Common myeloid progenitor, CD34-positive (primary cell): ENCODE measurements around the gene AP2S1.
A peak's percentile ranks its signal among the peaks of the same experiment; 100 is the strongest.
"Not testable (repeated sequence)": the region's sequence is repeated elsewhere in the genome, so short reads cannot be mapped to it uniquely, and the experiment has no call there.

Experiments used
- CTCF ChIA-PET: fragments of 350-600 bp; sonication (Branson Sonifier 250); formaldehyde crosslinking; loops from one replicate; lab custom pipeline; 2021; ENCODE audit warnings: antibody characterized with exemption; lab: Charles Lee
- POLR2A ChIA-PET: fragments of 350-600 bp; sonication (Branson Sonifier 250); formaldehyde crosslinking; loops from one replicate; lab custom pipeline; 2021; ENCODE audit warnings: antibody characterized with exemption; lab: Charles Lee
- DNase-seq, 3 donors: peaks; one replicate each; pipeline versions ENCODE4 v3.0.0 to v3.0.0-alpha.2; 2013
- H3K27ac ChIP-seq, 2 experiments: 1 replicate in 1 of 2; 2 replicates in 1 of 2; pipeline ENCODE4 v1.7.0; 2013; ENCODE audit warnings: inconsistent platforms in 2 of 2, low read length in 2 of 2, mild to moderate bottlenecking in 2 of 2, low read depth in 1 of 2, moderate library complexity in 1 of 2; ENCODE audit not compliant: severe bottlenecking in 2 of 2, insufficient read depth in 1 of 2, poor library complexity in 1 of 2
- H3K27me3 ChIP-seq, 5 experiments: replicated peaks in 2 of 5; 1 replicate in 3 of 5; 2 replicates in 2 of 5; pipeline versions ENCODE4 v1.6.1 to v1.7.0; 2013; ENCODE audit warnings: low read length in 4 of 5, mild to moderate bottlenecking in 2 of 5, moderate library complexity in 2 of 5, inconsistent platforms in 1 of 5; ENCODE audit not compliant: insufficient read depth in 5 of 5, control insufficient read depth in 4 of 5
- H3K36me3 ChIP-seq, 4 experiments: 1 replicate in 2 of 4; 2 replicates in 2 of 4; pipeline versions ENCODE4 v1.6.1 to v1.7.0; 2013; ENCODE audit warnings: low read length in 3 of 4, control low read depth in 1 of 4, mild to moderate bottlenecking in 1 of 4; ENCODE audit not compliant: control insufficient read depth in 4 of 4, insufficient read depth in 4 of 4
- H3K4me1 ChIP-seq, 4 experiments: 1 replicate in 3 of 4; 2 replicates in 1 of 4; pipeline versions ENCODE4 v1.6.1 to v1.7.1; 2013; ENCODE audit warnings: low read length in 3 of 4, mild to moderate bottlenecking in 3 of 4, control low read depth in 1 of 4, inconsistent platforms in 1 of 4, moderate library complexity in 1 of 4; ENCODE audit not compliant: control insufficient read depth in 4 of 4, insufficient read depth in 4 of 4; ENCODE audit errors: control extremely low read depth in 1 of 4
- H3K4me3 ChIP-seq, 7 experiments: 1 replicate in 4 of 7; 2 replicates in 3 of 7; pipeline versions ENCODE4 v1.5.1 to v1.7.0; 2013; ENCODE audit warnings: mild to moderate bottlenecking in 7 of 7, low read length in 6 of 7, moderate library complexity in 6 of 7, inconsistent platforms in 2 of 7, low read depth in 2 of 7, control low read depth in 1 of 7; ENCODE audit not compliant: insufficient read depth in 4 of 7, control insufficient read depth in 1 of 7; ENCODE audit errors: extremely low read depth in 1 of 7
- H3K9me3 ChIP-seq, 5 experiments: 1 replicate in 4 of 5; 2 replicates in 1 of 5; pipeline versions ENCODE4 v1.6.1 to v1.7.1; 2013; ENCODE audit warnings: low read length in 4 of 5, mild to moderate bottlenecking in 2 of 5, inconsistent platforms in 1 of 5, low read depth in 1 of 5, moderate library complexity in 1 of 5; ENCODE audit not compliant: control insufficient read depth in 4 of 5, insufficient read depth in 2 of 5; ENCODE audit errors: control extremely low read depth in 1 of 5
- WGBS: methylation state at CpG from one replicate; pipeline ENCODE4 v1.1.5; 2013; ENCODE audit not compliant: insufficient coverage; 5-methylcytosine and 5-hydroxymethylcytosine counted together

AP2S1 gene

DNA sequence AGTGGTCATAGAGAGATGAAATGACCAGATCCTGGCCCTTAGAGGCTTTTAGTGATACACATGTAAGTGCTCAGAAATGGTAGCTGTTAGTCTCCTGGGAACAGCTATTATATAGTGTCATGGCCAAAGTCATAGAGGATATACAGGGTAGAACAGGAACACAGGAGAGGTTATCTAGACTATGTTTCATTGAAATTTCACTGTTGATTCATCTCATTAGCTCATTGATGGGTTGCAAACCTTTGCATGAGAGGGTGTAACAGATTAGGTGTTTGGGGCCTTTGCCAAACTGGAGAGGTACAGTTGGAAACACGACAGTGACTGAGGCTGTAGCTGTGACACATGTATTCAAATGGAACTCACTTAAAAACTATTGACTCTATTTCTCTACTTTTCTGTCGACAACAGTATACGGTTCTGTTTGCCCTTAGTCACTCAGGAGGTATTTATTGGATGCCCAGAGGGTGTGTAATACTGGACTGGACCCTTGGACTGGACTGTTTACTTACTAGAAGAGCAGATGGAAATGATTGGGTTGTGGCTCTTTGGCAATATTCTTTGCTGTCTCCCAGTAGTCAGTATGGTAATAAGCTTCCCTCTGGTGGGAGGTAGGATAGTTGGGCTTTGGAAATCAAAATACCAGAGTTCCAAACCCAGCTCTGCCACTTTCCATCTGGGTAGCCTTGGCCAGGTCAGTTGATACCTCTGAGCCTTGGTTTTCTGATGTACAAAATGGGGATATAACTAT, 40.0 kb upstream of the AP2S1 start:
- no peaks in the 10 kb centered on the region for H3K4me1 ChIP-seq

DNA sequence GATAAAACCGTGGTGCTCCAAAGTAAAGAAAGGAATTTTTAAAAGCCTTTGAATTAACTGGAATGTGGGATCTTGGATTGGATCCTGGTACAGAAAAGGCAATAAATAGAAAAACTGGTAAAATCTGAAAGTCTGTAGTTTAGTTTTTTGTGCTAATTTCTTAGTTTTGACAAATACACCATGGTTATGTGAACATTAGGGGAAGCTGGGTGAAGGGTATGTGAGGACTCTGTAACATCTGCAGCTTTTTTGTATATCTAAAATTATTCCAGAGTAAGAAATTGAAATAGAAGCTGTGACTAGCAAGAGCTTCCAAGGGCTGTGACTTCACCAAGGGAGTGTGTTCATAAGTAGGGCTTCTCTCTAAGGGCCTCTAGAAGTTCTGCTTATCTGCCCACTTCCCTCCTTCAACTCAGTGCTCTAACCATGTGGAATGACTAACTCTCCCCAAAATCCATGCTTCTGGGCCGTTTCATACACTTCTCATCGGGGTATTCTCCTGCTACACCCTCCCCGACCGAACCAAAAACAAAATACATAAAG, 36.7 kb upstream of the AP2S1 start:
- WGBS, result 97% methylated on average over 5 of the region's 5 CpGs
- no peaks in the 10 kb centered on the region for H3K27me3 ChIP-seq
- H3K36me3 ChIP-seq, result no peaks in the 10 kb centered on the region
- no peaks in the 10 kb centered on the region for H3K9me3 ChIP-seq
- ChIA-PET CTCF (no interaction called here), POLR2A (no interaction called here)
- DNase-seq, result no peak
- H3K4me3 ChIP-seq, result no peak overlapping the region
- no peak overlapping the region for H3K27ac ChIP-seq
- no peaks in the 10 kb centered on the region for H3K4me1 ChIP-seq

More for the DNA sequence above, 40.0 kb upstream of the AP2S1 start:
- Histone ChIP-seq H3K9me3 (no peaks in the 10 kb centered on the region), H3K4me3 (no peak overlapping the region), H3K27ac (peak overlapping the region in 1 of 2 experiments; percentile 2), H3K27me3 (no peaks in the 10 kb centered on the region), H3K36me3 (peaks cover 0 to 3% (median 0%) of the 10 kb centered on the region in 4 experiments)
- DNase-seq, result no peak
- WGBS, result 100% methylated on average over 2 of the region's 3 CpGs
- ChIA-PET CTCF (interaction anchor here (0.7 to 1.3 kb wide), 2 partner anchors 15 to 108 kb away, joined by 3 read pairs; no protein-coding TSS in a partner anchor), POLR2A (no interaction called here)

DNA sequence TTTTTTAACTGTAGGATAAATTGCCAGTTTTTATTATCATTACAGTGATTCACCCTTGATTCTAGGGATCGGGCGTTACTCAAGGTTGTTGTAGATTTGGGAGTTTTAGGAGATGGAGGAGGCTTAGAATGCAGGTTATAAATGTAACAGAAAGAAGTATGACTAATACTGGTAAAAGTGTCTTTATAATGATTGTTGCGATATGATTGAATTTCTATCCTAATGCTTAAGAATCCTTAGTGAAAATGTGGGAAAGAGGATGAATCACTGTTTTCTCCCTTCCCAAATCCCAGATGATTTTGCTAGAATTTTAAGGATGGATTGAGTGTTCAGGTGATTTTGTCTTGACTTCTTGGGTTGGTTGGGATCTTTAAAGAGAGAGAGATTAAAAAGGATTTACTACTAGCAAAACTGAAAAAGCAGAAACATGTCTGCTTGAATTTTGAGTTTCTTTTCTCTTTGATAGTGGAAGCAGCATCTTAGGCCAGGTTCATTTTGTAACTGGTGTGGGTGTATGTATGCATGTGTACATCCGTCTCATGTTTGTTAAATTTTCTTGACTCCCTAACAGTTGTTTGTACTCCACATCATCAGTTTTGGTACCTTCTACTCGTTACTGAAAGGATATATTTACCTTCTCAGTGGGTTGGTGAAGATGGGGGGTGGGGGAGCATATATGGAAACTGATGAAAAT, 36.0 kb upstream of the AP2S1 start:
- WGBS, result 100% methylated on average over 1 of the region's 5 CpGs
- Histone ChIP-seq H3K9me3 (no peaks in the 10 kb centered on the region), H3K4me1 (no peaks in the 10 kb centered on the region), H3K4me3 (no peak overlapping the region), H3K36me3 (no peaks in the 10 kb centered on the region), H3K27me3 (no peaks in the 10 kb centered on the region), H3K27ac (no peak overlapping the region)
- DNase-seq, result no peak
- ChIA-PET POLR2A (no interaction called here), CTCF (no interaction called here)

DNA sequence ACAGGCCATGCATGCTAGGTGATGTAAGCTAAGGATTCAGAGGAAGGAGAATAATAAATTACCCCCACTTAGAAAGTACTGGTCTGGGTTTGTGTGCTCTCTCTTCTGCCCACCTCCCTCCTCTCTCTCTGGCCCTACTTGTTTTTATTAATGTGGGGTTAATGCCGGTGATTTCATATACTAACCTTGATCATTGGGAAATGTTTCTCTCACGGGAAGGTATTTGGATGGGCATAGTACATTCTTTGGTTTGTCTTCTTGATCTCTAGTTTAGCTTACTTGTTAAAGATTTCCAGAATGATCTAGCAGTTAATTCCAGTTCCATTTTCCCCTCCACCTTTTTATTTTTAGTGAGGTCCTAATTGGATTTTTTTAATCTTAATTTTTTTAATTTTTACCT, 34.8 kb upstream of the AP2S1 start:
- DNase-seq, result no peak
- H3K4me1 ChIP-seq, result no peaks in the 10 kb centered on the region
- no peaks in the 10 kb centered on the region for H3K36me3 ChIP-seq
- no CpG with 5 or more reads among the region's 2 CpGs for WGBS
- H3K4me3 ChIP-seq, result no peak overlapping the region
- H3K27me3 ChIP-seq, result no peaks in the 10 kb centered on the region
- POLR2A ChIA-PET, result no interaction called here
- H3K9me3 ChIP-seq, result no peaks in the 10 kb centered on the region
- H3K27ac ChIP-seq, result no peak overlapping the region
- CTCF ChIA-PET, result interaction anchor here (1.7 kb wide), 1 partner anchor 11 kb away, joined by 5 read pairs; no protein-coding TSS in a partner anchor

DNA sequence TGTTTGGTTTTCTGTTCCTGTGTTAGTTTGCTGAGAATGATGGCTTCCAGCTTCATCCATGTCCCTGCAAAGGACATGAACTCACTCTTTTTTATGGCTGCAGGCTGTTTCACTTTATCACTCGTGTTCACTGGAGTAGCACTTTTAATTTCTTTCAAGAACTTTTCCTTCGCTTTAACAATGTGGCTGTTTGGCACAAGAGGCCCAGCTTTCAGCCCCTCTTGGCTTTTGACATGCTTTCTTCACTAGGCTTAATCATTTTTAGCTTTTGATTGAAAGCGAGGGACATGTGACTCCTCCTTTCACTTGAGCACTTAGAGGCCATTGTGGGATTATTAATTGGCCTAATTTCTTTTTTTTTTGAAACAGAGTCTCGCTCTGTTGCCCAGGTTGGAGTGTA, 32.1 kb upstream of the AP2S1 start:
- H3K36me3 ChIP-seq, H3K9me3 ChIP-seq, H3K4me1 ChIP-seq, DNase-seq, H3K27ac ChIP-seq, H3K4me3 ChIP-seq, H3K27me3 ChIP-seq, CTCF ChIA-PET: not testable (repeated sequence)
- 100% methylated on average over 4 of the region's 4 CpGs for WGBS
- POLR2A ChIA-PET, result interaction anchor here (0.6 to 0.7 kb wide), 2 partner anchors 19 to 97 kb away, joined by 3 to 5 read pairs; no protein-coding TSS in a partner anchor

DNA sequence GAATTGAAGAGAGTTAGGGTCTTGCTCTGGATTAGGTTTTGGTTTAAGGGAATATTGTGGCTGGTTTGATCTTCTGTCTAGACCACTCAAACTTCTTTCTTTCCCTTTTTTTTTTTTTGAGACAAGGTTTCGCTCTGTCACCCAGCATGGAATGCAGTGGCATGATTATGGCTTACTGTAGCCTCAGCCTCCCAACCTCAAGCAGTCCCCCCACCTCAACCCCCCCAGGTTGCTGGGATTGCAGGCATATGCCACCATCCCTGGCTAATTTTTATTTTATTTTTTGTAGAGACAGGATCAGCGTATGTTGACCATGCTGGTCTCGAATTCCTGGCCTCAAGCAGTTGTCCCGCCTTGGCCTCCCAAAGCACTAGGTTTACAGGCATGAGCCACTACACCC, 31.4 kb upstream of the AP2S1 start:
- no peaks in the 10 kb centered on the region for H3K27me3 ChIP-seq
- H3K36me3 ChIP-seq, result peaks cover 0 to 2% (median 0%) of the 10 kb centered on the region in 4 experiments
- POLR2A ChIA-PET, result no interaction called here
- WGBS, result 95% methylated on average over 3 of the region's 4 CpGs
- no peak for DNase-seq
- no peak overlapping the region for H3K4me3 ChIP-seq
- H3K9me3 ChIP-seq, result no peaks in the 10 kb centered on the region
- CTCF ChIA-PET, result interaction anchor here (1.0 kb wide), 1 partner anchor 10 kb away, joined by 3 read pairs; no protein-coding TSS in a partner anchor
- H3K27ac ChIP-seq, result no peak overlapping the region
- H3K4me1 ChIP-seq, result no peaks in the 10 kb centered on the region

DNA sequence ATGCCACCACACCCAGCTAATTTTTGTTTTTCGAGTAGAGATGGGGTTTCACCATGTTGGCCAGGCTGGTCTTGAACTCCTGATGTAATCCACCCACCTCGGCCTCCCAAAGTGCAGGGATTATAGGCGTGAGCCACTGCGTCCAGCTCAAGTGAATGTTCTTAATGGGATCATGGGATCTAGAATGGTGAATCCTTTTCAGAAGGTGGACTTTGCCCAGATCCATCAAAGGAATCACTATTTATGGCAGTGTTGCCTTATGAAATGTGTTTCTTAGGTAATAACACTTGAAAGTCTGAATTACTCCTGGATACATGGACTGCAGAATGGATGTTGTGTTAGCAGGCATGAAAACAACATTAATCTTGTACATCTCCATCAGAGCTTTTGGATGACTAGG, 30.4 kb upstream of the AP2S1 start:
- Histone ChIP-seq H3K27me3 (no peaks in the 10 kb centered on the region), H3K4me1 (no peaks in the 10 kb centered on the region), H3K9me3 (no peaks in the 10 kb centered on the region), H3K4me3 (no peak overlapping the region), H3K36me3 (peaks cover 0 to 2% (median 0%) of the 10 kb centered on the region in 4 experiments), H3K27ac (no peak overlapping the region)
- WGBS, result 100% methylated on average over 4 of the region's 4 CpGs
- DNase-seq, result no peak
- POLR2A ChIA-PET, result no interaction called here
- CTCF ChIA-PET, result interaction anchor here (1.0 kb wide), 2 partner anchors 9 to 142 kb away, joined by 3 to 4 read pairs; no protein-coding TSS in a partner anchor
